GM06990 (cell line): ENCODE measurements around the gene LRBA.

Source experiments
- DNase-seq: peaks from one replicate; pipeline ENCODE4 v3.0.0-alpha.2; 2011; ENCODE audit not compliant: insufficient read length; ENCODE audit errors: extremely low read depth
- H3K27me3 ChIP-seq: replicated peaks from 2 replicates; pipeline ENCODE4 v1.6.0; 2011; ENCODE audit warnings: low read length; ENCODE audit not compliant: control insufficient read depth, insufficient read depth
- H3K36me3 ChIP-seq: 2 replicates; pipeline ENCODE4 v1.5.1; 2011; ENCODE audit warnings: low read length; ENCODE audit not compliant: control insufficient read depth, insufficient read depth
- H3K4me3 ChIP-seq: replicated peaks from 2 replicates; pipeline ENCODE4 v1.5.1; 2011; ENCODE audit warnings: low read depth, mild to moderate bottlenecking, control low read depth, low read length
- TF ChIP-seq, protein P1 (sequence below): IDR thresholded peaks from 2 replicates; pipeline ENCODE4 v1.5.1; 2011; ENCODE audit warnings: low read length, control low read depth, mild to moderate bottlenecking, inconsistent platforms; ENCODE audit not compliant: insufficient read depth, poor library complexity, severe bottlenecking

LRBA gene

DNA sequence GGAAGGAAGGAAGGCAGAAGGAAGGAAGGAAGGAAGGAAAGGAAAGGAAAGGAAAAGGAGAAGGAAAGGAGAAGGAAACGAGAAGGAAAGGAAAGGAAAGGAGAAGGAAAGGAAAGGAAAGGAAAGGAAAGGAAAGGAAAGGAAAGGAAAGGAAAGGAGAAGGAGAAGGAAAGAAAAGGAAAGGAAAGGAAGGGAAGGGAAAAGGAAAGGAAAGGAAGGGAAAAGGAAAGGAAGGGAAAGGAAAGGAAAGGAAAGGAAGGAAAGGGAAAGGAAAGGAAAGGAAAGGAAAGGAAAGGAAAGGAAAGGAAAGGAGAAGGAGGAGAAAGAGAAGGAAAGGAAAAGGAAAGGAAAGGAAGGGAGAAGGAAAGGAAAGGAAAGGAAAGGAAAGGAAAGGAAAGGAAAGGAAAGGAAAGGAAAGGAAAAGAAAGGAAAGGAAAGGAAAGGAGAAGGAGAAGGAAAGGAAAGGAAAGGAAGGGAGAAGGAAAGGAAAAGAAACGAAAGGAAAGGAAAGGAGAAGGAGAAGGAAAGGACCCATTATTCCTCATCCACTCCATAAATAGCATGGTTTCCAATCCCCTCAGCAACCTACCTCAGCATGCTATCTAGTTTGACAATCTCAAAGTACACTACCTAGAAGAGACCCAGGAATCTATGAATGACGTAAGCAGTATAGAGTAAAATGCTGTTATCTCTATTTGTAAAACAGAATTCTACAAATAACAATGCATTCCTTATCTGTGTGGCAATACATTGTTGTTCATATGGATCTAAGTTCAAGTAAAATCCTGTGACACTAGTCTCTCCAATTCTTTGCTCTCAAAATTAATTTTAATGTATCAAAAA lies 209.7 kb downstream of the LRBA start:
- Histone ChIP-seq H3K27me3 (no peaks in the 10 kb centered on the region), H3K36me3 (no peaks in the 10 kb centered on the region)
- TF ChIP-seq, protein P1, sequence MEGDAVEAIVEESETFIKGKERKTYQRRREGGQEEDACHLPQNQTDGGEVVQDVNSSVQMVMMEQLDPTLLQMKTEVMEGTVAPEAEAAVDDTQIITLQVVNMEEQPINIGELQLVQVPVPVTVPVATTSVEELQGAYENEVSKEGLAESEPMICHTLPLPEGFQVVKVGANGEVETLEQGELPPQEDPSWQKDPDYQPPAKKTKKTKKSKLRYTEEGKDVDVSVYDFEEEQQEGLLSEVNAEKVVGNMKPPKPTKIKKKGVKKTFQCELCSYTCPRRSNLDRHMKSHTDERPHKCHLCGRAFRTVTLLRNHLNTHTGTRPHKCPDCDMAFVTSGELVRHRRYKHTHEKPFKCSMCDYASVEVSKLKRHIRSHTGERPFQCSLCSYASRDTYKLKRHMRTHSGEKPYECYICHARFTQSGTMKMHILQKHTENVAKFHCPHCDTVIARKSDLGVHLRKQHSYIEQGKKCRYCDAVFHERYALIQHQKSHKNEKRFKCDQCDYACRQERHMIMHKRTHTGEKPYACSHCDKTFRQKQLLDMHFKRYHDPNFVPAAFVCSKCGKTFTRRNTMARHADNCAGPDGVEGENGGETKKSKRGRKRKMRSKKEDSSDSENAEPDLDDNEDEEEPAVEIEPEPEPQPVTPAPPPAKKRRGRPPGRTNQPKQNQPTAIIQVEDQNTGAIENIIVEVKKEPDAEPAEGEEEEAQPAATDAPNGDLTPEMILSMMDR = no peak

DNA sequence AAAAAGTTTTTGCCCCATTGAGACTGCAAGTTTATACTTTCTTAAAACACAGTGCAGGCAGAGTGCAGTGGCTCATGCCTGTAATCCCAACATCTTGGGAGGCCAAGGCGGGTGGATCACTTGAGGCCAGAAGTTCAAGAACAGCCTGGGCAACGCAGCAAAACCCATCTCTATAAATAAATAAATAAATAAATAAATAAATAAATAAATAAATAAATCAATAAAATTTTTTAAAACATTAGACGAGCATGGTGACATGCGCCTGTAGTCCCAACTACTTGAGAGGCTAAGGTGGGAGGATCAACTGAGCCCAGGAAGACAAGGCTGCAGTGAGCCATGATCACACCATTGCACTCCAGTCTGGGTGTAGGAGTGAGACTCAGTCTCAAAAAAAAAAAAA lies 213.3 kb downstream of the LRBA start:
- no peak overlapping the region for H3K4me3 ChIP-seq
- TF ChIP-seq, protein P1 = no peak
- H3K36me3 ChIP-seq = no peaks in the 10 kb centered on the region
- H3K27me3 ChIP-seq = no peaks in the 10 kb centered on the region
- DNase-seq = no peak

More for the DNA sequence above, 209.7 kb downstream of the LRBA start:
- H3K4me3 ChIP-seq = no peak overlapping the region
- no peak for DNase-seq

DNA sequence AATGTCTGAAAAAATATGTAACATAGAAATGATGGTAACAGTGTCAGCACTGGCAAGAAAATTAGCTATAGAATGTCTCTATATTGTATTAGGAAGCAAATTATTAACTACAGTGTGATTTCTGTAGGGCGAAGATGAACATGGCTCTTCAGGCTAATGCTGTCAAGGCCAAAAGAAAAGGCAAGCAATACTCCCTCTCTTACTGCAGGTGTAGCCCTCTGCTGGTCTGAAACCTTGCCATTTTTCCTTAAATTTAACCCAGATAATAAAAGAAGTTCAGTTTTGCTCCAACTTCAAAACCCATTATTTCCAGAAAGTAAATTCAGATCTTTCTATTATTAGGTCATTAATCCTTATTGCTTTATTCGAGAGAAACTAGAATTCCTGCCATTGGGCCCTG lies 215.9 kb downstream of the LRBA start:
- H3K36me3 ChIP-seq = no peaks in the 10 kb centered on the region
- no peak for DNase-seq
- H3K27me3 ChIP-seq = no peaks in the 10 kb centered on the region
- TF ChIP-seq, protein P1 = no peak
- H3K4me3 ChIP-seq = no peak overlapping the region

DNA sequence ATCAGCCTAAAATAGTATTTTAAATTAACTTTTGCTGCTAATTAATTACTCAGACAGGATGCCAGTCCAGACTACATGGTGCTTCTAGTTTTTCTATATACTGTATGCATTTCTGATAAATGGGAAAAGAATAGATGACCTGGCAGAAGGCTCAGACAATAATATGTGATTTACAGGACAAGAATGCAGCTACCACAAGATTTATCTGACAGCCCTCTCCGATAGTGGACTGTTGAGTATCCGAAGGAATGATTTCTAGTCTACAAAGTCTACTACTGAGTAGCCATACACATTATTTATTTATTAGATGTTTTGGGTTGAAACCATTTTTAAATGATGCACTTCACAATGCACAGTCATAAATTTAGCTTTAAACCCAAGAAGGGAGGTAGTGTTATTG lies 220.4 kb downstream of the LRBA start:
- Histone ChIP-seq H3K27me3 (no peaks in the 10 kb centered on the region), H3K36me3 (no peaks in the 10 kb centered on the region), H3K4me3 (no peak overlapping the region)
- DNase-seq = no peak
- TF ChIP-seq, protein P1 = no peak

DNA sequence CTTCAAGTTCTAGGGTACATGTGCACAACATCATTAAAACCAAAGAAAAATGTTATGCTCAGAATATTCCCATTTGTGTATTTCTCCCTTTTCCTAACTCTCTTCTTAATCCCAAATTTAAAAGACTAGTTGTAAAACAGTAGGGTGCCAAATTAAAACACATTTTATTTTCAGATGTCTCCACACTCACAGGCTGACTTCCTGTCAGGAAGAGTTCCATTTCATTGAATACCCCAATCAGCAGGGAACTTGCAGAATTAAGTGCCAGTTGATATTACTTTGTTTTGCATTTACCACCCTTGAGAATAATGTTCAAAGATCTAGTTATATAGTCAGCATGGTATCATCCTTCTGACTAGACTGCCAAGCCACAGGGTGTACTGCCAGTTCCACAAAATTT lies 225.2 kb downstream of the LRBA start:
- Histone ChIP-seq H3K36me3 (no peaks in the 10 kb centered on the region), H3K4me3 (no peak overlapping the region), H3K27me3 (no peaks in the 10 kb centered on the region)
- DNase-seq = no peak
- TF ChIP-seq, protein P1 = no peak

DNA sequence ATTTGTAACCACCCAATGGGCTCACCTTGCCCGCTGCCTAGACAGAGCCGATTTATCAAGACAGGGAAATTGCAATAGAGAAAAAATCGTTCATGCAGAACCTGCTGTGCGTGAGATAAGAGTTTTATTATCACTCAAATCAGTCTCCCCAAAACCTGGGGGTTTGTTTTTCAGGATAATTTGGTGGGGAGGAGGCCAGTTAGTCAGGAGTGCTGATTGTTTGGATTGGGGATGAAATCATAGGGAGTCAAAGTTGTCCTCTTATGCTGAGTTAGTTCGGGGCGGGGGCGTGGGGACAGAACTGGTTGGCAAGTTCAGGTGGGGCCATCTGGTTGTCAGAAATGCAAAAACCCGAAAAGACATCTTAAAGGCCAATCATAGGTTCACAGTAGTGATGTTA lies 230.1 kb downstream of the LRBA start:
- no peak for DNase-seq
- TF ChIP-seq, protein P1 = no peak
- no peak overlapping the region for H3K4me3 ChIP-seq
- H3K36me3 ChIP-seq = no peaks in the 10 kb centered on the region
- H3K27me3 ChIP-seq = no peaks in the 10 kb centered on the region
